Measurements from ENCODE around the gene TTBK2.

DNA sequence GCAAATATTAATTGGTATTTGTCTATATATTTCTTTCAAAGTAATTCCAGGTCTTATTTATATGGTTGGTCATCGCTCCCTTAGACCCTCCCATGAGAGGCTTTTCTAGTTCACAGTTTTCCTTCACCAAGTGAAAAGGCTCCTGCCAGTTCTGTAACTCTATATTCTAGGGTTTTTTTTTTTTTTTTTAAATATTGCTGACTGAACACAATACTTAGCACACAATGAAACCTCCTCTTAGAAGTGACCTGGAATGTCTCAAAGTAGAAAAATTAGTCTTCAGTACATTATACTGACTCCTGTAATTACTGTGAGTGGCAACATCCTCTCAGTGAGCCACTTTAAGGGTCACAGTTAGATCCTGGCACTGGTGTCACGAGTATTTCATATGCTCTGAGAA is 135.0 kb downstream of the TTBK2 start:
- no peak for TF ChIP-seq POLR2A (IDR thresholded peaks at IDR 0.05)
- TF ChIP-seq, protein P1, sequence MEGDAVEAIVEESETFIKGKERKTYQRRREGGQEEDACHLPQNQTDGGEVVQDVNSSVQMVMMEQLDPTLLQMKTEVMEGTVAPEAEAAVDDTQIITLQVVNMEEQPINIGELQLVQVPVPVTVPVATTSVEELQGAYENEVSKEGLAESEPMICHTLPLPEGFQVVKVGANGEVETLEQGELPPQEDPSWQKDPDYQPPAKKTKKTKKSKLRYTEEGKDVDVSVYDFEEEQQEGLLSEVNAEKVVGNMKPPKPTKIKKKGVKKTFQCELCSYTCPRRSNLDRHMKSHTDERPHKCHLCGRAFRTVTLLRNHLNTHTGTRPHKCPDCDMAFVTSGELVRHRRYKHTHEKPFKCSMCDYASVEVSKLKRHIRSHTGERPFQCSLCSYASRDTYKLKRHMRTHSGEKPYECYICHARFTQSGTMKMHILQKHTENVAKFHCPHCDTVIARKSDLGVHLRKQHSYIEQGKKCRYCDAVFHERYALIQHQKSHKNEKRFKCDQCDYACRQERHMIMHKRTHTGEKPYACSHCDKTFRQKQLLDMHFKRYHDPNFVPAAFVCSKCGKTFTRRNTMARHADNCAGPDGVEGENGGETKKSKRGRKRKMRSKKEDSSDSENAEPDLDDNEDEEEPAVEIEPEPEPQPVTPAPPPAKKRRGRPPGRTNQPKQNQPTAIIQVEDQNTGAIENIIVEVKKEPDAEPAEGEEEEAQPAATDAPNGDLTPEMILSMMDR (IDR thresholded peaks at IDR 0.05): no peak
